Neutrophil (primary cell): Measurements from ENCODE around the gene IDUA.
A peak's percentile ranks its signal among the peaks of the same experiment; 100 is the strongest.

Experiments used
- H3K27ac ChIP-seq: fragments of 200-600 bp; sonication (generic); 2 replicates; pipeline ENCODE4 v1.5.1; 2016; ENCODE audit warnings: mild to moderate bottlenecking, moderate library complexity
- H3K27me3 ChIP-seq: fragments of 200-600 bp; sonication (generic); 2 replicates; pipeline ENCODE4 v1.6.0; 2016; ENCODE audit warnings: mild to moderate bottlenecking
- H3K36me3 ChIP-seq: fragments of 200-600 bp; sonication (generic); 2 replicates; pipeline ENCODE4 v1.5.1; 2017
- H3K4me1 ChIP-seq, 2 experiments: fragments of 200-600 bp in 1 of 2; sonication (generic) in 1 of 2; 1 replicate in 1 of 2; 2 replicates in 1 of 2; pipeline versions ENCODE4 v1.5.1 to v1.6.1; 2013 to 2016; ENCODE audit warnings: low read depth in 1 of 2, low read length in 1 of 2, mild to moderate bottlenecking in 1 of 2, moderate library complexity in 1 of 2; ENCODE audit not compliant: control insufficient read depth in 1 of 2, insufficient read depth in 1 of 2
- H3K4me3 ChIP-seq, 2 experiments: fragments of 200-600 bp in 1 of 2; sonication (generic) in 1 of 2; 1 replicate in 1 of 2; 2 replicates in 1 of 2; pipeline ENCODE4 v1.5.1; 2013 to 2016; ENCODE audit warnings: low read depth in 1 of 2, low read length in 1 of 2, mild to moderate bottlenecking in 1 of 2, moderate library complexity in 1 of 2
- H3K9me3 ChIP-seq: fragments of 200-600 bp; sonication (generic); 2 replicates; pipeline ENCODE4 v1.5.1; 2016
- TF ChIP-seq, protein P1 (sequence below): fragments of 200-600 bp; sonication (generic); IDR thresholded peaks from 2 replicates; pipeline ENCODE4 v1.5.1; 2016; ENCODE audit warnings: antibody characterized with exemption

The IDUA gene

DNA sequence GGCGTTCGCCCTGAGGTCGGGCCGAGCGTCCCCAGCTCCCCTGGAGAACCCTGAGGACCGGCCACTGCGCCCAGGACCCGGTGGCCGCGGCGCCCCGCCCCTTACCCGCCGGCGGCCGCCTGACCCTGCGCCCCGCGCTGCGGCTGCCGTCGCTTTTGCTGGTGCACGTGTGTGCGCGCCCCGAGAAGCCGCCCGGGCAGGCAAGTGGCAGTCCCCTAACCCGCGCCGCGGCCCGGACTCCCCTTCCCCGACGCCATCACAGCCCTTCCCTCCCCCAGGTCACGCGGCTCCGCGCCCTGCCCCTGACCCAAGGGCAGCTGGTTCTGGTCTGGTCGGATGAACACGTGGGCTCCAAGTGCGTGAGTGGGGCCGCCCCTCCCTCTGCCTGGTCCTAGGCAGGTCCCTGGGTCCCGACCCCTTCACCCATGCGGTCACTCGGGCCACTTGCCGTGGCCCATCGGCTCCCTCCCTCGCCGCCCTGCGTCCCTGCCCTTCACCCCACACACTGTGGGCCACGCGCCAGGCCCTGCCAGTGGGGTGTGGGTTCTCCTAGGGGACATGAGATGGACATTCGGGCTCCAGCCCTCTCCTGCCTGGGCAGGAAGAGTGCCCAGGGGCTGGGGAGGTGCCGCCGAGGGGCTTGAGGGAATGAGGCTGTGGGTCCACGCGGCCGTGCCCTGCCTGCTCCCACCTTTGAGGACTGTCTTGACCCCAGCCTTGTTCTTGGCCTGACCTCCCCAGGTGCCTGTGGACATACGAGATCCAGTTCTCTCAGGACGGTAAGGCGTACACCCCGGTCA, 16.6 kb downstream of the IDUA start:
- TF ChIP-seq, protein P1, sequence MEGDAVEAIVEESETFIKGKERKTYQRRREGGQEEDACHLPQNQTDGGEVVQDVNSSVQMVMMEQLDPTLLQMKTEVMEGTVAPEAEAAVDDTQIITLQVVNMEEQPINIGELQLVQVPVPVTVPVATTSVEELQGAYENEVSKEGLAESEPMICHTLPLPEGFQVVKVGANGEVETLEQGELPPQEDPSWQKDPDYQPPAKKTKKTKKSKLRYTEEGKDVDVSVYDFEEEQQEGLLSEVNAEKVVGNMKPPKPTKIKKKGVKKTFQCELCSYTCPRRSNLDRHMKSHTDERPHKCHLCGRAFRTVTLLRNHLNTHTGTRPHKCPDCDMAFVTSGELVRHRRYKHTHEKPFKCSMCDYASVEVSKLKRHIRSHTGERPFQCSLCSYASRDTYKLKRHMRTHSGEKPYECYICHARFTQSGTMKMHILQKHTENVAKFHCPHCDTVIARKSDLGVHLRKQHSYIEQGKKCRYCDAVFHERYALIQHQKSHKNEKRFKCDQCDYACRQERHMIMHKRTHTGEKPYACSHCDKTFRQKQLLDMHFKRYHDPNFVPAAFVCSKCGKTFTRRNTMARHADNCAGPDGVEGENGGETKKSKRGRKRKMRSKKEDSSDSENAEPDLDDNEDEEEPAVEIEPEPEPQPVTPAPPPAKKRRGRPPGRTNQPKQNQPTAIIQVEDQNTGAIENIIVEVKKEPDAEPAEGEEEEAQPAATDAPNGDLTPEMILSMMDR, result no peak
- H3K4me1 ChIP-seq, result peaks cover under 1 to 11% of the 10 kb centered on the region in 2 experiments
- no peaks in the 10 kb centered on the region for H3K9me3 ChIP-seq
- H3K36me3 ChIP-seq, result no peaks in the 10 kb centered on the region
- H3K27ac ChIP-seq, result no peak overlapping the region
- H3K4me3 ChIP-seq, result no peak overlapping the region
- peaks cover 100% of the 10 kb centered on the region for H3K27me3 ChIP-seq

DNA sequence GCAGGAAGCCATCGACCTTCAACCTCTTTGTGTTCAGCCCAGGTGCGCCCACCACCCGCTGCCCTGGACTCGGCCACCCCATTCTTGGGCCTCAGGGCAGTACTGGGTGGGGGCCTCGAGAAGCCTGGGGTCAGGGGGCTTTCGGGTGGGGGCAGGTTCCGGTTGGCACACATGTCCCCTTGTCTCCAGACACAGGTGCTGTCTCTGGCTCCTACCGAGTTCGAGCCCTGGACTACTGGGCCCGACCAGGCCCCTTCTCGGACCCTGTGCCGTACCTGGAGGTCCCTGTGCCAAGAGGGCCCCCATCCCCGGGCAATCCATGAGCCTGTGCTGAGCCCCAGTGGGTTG, 17.2 kb downstream of the IDUA start:
- Histone ChIP-seq H3K36me3 (no peaks in the 10 kb centered on the region), H3K27me3 (peaks cover 100% of the 10 kb centered on the region), H3K4me1 (peaks cover 6 to 16% of the 10 kb centered on the region in 2 experiments), H3K27ac (no peak overlapping the region), H3K9me3 (no peaks in the 10 kb centered on the region), H3K4me3 (no peak overlapping the region)
- TF ChIP-seq, protein P1, result no peak

DNA sequence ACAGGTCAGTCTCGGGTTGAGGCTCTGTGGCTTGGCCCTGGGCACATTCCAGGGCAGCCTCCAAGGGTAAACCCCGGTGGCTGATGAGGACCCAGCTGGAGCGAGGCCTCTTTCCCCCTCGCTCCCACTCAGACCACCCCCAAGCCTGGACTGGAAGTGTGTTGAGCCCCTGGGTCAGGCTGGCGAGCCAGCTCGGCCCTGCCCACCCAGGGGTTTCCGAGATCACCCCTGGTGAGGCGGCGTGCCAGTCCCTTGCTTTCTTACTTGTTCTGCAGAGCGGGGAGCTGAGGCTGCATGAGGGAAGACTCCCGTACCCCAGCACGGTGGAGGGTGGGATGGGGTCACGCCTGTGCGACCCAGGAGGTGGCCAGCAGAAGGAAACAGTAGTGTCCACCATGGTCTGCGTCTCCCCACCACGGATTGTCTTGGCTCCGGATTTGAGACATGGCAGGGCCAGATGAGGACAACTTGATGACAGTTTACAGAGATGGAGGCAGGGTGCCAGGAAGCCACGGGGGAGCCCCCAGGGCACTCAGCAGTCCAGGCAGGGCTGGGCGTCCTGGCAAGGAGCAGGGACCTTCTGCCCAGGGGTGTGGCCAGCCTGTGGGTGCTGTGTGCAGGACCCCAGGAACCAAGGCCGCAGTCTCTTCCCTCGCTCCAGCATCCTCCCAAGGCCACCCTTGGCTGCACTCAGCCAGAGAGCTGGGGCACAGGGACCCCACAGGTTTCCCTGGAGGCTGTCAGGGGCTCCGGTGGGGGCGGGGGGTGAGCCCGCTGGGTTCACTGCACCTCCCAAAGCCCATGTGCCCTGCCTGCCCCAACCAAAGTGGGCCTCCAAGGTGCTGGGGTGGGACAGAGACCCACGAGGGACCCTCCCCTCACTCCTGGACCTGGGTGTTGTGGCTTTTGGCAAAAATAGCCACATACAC, 18.0 kb downstream of the IDUA start:
- H3K27ac ChIP-seq, result no peak overlapping the region
- no peaks in the 10 kb centered on the region for H3K36me3 ChIP-seq
- H3K4me1 ChIP-seq, result peaks cover 9 to 21% of the 10 kb centered on the region in 2 experiments
- H3K27me3 ChIP-seq, result peaks cover 98% of the 10 kb centered on the region
- TF ChIP-seq, protein P1, result no peak
- no peaks in the 10 kb centered on the region for H3K9me3 ChIP-seq
- no peak overlapping the region for H3K4me3 ChIP-seq

DNA sequence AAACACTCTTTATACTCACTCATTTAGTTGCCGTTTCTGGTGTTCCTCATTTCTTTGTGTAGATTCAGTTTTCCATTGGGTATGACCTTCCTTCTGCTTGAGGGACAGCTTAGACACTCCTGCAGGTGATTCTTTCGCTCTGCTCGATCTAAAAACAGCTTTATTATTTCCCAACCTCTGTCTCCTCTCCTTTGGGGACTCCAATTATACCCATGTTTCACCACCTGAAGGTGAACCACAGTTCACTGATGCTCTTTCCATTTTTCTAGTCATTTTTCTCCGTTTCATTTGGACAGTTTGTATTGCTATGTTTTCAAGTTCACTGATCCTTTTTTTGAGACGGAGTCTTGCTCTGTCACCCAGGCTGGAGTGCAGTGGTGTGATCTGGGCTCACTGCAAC, 20.0 kb downstream of the IDUA start:
- Histone ChIP-seq H3K36me3 (no peaks in the 10 kb centered on the region), H3K27ac (no peak overlapping the region), H3K4me1 (peaks cover 21 to 34% of the 10 kb centered on the region in 2 experiments), H3K4me3 (no peak overlapping the region), H3K27me3 (peaks cover 95% of the 10 kb centered on the region), H3K9me3 (no peaks in the 10 kb centered on the region)
- TF ChIP-seq, protein P1, result no peak

DNA sequence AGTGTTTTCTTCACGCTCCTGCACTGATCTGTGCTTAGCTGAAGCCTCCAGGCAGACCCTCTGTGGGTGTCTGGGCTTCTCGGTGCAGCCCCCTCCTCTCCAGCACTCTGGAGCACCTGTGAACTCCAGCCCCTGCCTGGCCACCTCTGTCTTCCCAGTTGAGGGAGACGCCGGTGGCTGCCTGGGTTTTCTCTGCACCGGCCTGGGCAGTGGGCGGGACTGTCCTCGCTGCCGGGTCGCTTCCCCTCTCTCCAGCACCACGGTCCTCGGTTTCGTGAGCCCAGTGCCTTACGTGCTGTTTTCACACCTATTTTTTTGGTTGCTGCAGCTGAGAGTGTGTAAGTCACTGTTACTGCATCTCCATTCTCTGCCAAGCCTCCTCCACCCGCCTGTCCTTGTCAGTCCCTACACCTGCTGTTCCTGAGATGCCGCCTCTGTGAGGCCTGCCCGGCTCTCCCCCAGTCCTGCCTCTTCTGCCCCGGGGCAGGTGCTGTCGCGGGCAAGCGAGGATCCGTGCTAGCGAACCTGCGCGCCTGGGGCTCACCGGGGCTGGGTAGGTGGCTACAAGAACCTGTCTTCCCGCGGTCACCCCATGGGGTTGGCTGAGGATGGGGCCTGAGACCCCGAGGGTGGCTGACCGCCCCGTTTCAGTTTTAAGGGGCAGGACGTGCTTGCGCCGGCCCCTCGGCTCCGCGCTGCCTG, 22.1 kb downstream of the IDUA start:
- Histone ChIP-seq H3K9me3 (no peaks in the 10 kb centered on the region), H3K4me1 (peaks cover 21 to 31% of the 10 kb centered on the region in 2 experiments), H3K4me3 (peak overlapping the region; percentile 72 to 76), H3K36me3 (no peaks in the 10 kb centered on the region), H3K27ac (peak overlapping the region; percentile 38), H3K27me3 (peaks cover 95% of the 10 kb centered on the region)
- TF ChIP-seq, protein P1, result no peak
